Caco-2 (cell line): Measurements from ENCODE around the gene MSLN. TPM values are rescaled to one million over a fixed set of nuclear protein-coding genes. Genes with fewer than 3 reads are reported as not detected.

Experiments used
- BruUV-seq: library from RNA; stranded (reverse); fragments of 400-500 nt; replicated peaks from 2 replicates; lab custom pipeline; 2021; lab: Mats Ljungman, UMichigan
- CTCF ChIA-PET: fragments of 300-600 bp; sonication (Branson Sonifier 250); formaldehyde crosslinking; loops from one replicate; lab custom pipeline; 2022; ENCODE audit warnings: antibody characterized with exemption; lab: Charles Lee
- POLR2A ChIA-PET: fragments of 300-600 bp; sonication (Branson Sonifier 250); formaldehyde crosslinking; loops from one replicate; lab custom pipeline; 2022; ENCODE audit warnings: antibody characterized with exemption; lab: Charles Lee
- DNase-seq, 2 experiments: peaks; one replicate each; pipeline versions ENCODE4 v3.0.0 to v3.0.0-alpha.2; 2020 to 2022
- H3K27me3 ChIP-seq: replicated peaks from 2 replicates; pipeline ENCODE4 v1.6.0; 2011; ENCODE audit warnings: low read length; ENCODE audit not compliant: control insufficient read depth, insufficient read depth
- H3K36me3 ChIP-seq: 2 replicates; pipeline ENCODE4 v1.5.1; 2011; ENCODE audit warnings: low read length; ENCODE audit not compliant: control insufficient read depth, insufficient read depth
- H3K4me1 ChIP-seq: fragments of 250-450 bp; sonication (Bioruptor Pico); 2 replicates; pipeline ENCODE4 v1.5.1; 2020; ENCODE audit warnings: mild to moderate bottlenecking
- H3K4me3 ChIP-seq: 2 replicates; pipeline ENCODE4 v1.5.1; 2011; ENCODE audit warnings: low read depth, mild to moderate bottlenecking, control low read depth, low read length
- H3K9me3 ChIP-seq: fragments of 250-450 bp; sonication (Bioruptor Pico); 2 replicates; pipeline ENCODE4 v1.5.1; 2020; ENCODE audit warnings: mild to moderate bottlenecking, moderate library complexity
- H3K27ac Mint-ChIP-seq: one replicate; pipeline ENCODE4 v1.8.0; 2022; ENCODE audit warnings: mixed read lengths; ENCODE audit not compliant: unreplicated experiment
- H3K27me3 Mint-ChIP-seq: one replicate; pipeline ENCODE4 v1.8.0; 2022; ENCODE audit warnings: mixed read lengths; ENCODE audit not compliant: insufficient read depth, unreplicated experiment
- H3K36me3 Mint-ChIP-seq: one replicate; pipeline ENCODE4 v1.8.0; 2022; ENCODE audit warnings: mild to moderate bottlenecking, mixed read lengths; ENCODE audit not compliant: insufficient read depth, unreplicated experiment
- H3K4me1 Mint-ChIP-seq: one replicate; pipeline ENCODE4 v1.8.0; 2022; ENCODE audit warnings: low read depth, mixed read lengths; ENCODE audit not compliant: unreplicated experiment
- H3K4me3 Mint-ChIP-seq: one replicate; pipeline ENCODE4 v1.8.0; 2022; ENCODE audit warnings: mild to moderate bottlenecking, moderate library complexity, mixed read lengths; ENCODE audit not compliant: unreplicated experiment
- H3K9me3 Mint-ChIP-seq: one replicate; pipeline ENCODE4 v1.8.0; 2022; ENCODE audit warnings: mixed read lengths; ENCODE audit not compliant: unreplicated experiment
- CTCF ChIP-seq, 2 experiments: fragments of 200-600 bp in 1 of 2; IDR thresholded peaks; 1 replicate in 1 of 2; 2 replicates in 1 of 2; pipeline versions ENCODE4 v1.5.1 to v1.8.0; 2011 to 2022; ENCODE audit warnings: antibody characterized with exemption in 1 of 2, control low read depth in 1 of 2, inconsistent platforms in 1 of 2, low read depth in 1 of 2, low read length in 1 of 2, mild to moderate bottlenecking in 1 of 2, moderate library complexity in 1 of 2; ENCODE audit not compliant: insufficient read depth in 1 of 2, severe bottlenecking in 1 of 2, unreplicated experiment in 1 of 2
- intact Hi-C: fragments of 100-400 bp; cut with micrococcal nuclease; formaldehyde crosslinking; loops from one replicate; pipeline ENCODE4 v1.10.0; 2022; ENCODE audit not compliant: unreplicated experiment
- total RNA-seq: library from RNA; stranded (reverse); gene quantifications from 2 replicates; pipeline ENCODE4 v1.2.3, GENCODE V29; 2022

Gene MSLN
- total RNA-seq, 1 experiment from 2014 or later = 0.36 TPM

- no peaks in the 10 kb centered on the region; the same call in 1 of the 2 replicates for H3K36me3 ChIP-seq
- H3K27ac Mint-ChIP-seq = no peak overlapping the region
- no peak overlapping the region for H3K4me3 ChIP-seq
- no peak overlapping the region for H3K4me3 Mint-ChIP-seq
- CTCF ChIA-PET = no interaction called here
- H3K9me3 ChIP-seq = no peaks in the 10 kb centered on the region
- intact Hi-C loops = no loop called here
- no peaks in the 10 kb centered on the region for H3K27me3 Mint-ChIP-seq
- DNase-seq = no peak
- no TSS peak for BruUV-seq
- POLR2A ChIA-PET = no interaction called here
- peaks cover 6% of the 10 kb centered on the region; the same call in 1 of the 2 replicates for H3K4me1 ChIP-seq
- H3K36me3 Mint-ChIP-seq = peaks cover 44% of the 10 kb centered on the region
- no peak for TF ChIP-seq CTCF (IDR thresholded peaks at IDR 0.05; ENCODE audit: insufficient read depth in 1 of 2, low read depth in 1 of 2, low read length in 1 of 2, severe bottlenecking in 1 of 2, unreplicated experiment in 1 of 2)
- no peaks in the 10 kb centered on the region for H3K9me3 Mint-ChIP-seq
- H3K4me1 Mint-ChIP-seq = no peaks in the 10 kb centered on the region
- no peaks in the 10 kb centered on the region for H3K27me3 ChIP-seq
Observed at GRCh38 chr16:792221-792995, 31.9 kb downstream of the MSLN start.

GRCh38 chr16:793414-793813 lies 32.9 kb downstream of the MSLN start:
- BruUV-seq = no TSS peak
- H3K4me3 ChIP-seq = no peak overlapping the region
- no peak overlapping the region for H3K4me3 Mint-ChIP-seq
- H3K36me3 Mint-ChIP-seq = peaks cover 45% of the 10 kb centered on the region
- no peaks in the 10 kb centered on the region for H3K27me3 ChIP-seq
- no peak for DNase-seq
- no peaks in the 10 kb centered on the region for H3K4me1 Mint-ChIP-seq
- intact Hi-C loops = no loop called here
- CTCF ChIA-PET = no interaction called here
- no peak overlapping the region for H3K27ac Mint-ChIP-seq
- no peak for TF ChIP-seq CTCF (IDR thresholded peaks at IDR 0.05; ENCODE audit: insufficient read depth in 1 of 2, low read depth in 1 of 2, low read length in 1 of 2, severe bottlenecking in 1 of 2, unreplicated experiment in 1 of 2)
- H3K27me3 Mint-ChIP-seq = no peaks in the 10 kb centered on the region
- H3K36me3 ChIP-seq = no peaks in the 10 kb centered on the region; the same call in 1 of the 2 replicates
- no peaks in the 10 kb centered on the region for H3K9me3 ChIP-seq
- H3K9me3 Mint-ChIP-seq = no peaks in the 10 kb centered on the region
- POLR2A ChIA-PET = no interaction called here
- H3K4me1 ChIP-seq = peaks cover 6% of the 10 kb centered on the region; the same call in 1 of the 2 replicates

- Histone ChIP-seq H3K9me3 (no peaks in the 10 kb centered on the region), H3K36me3 (no peaks in the 10 kb centered on the region; the same call in 1 of the 2 replicates), H3K27me3 (no peaks in the 10 kb centered on the region), H3K4me3 (no peak overlapping the region), H3K4me1 (peaks cover 4% of the 10 kb centered on the region; the same call in 1 of the 2 replicates)
- DNase-seq = no peak
- Mint-ChIP-seq H3K27me3 (no peaks in the 10 kb centered on the region), H3K36me3 (peaks cover 48% of the 10 kb centered on the region), H3K4me1 (no peaks in the 10 kb centered on the region), H3K27ac (no peak overlapping the region), H3K9me3 (no peaks in the 10 kb centered on the region), H3K4me3 (no peak overlapping the region)
- POLR2A ChIA-PET = no interaction called here
- intact Hi-C loops = no loop called here
- CTCF ChIA-PET = interaction anchor here (0.6 kb wide), 1 partner anchor 21 kb away, joined by 4 read pairs; no protein-coding TSS in a partner anchor
- no TSS peak for BruUV-seq
- no peak for TF ChIP-seq CTCF (IDR thresholded peaks at IDR 0.05; ENCODE audit: insufficient read depth in 1 of 2, low read depth in 1 of 2, low read length in 1 of 2, severe bottlenecking in 1 of 2, unreplicated experiment in 1 of 2)
Observed at GRCh38 chr16:794091-794822, 33.7 kb downstream of the MSLN start.
